Thoracic aorta (tissue), 2 donors: ENCODE data around the gene GATB. TPM values are rescaled to one million over a fixed set of nuclear protein-coding genes. Genes with fewer than 3 reads are reported as not detected.

ENCODE experiments used
- ATAC-seq: fragments of 150-250 bp; one replicate; pipeline ENCODE4 v1.8.0; 2017; ENCODE audit warnings: low read depth; ENCODE audit not compliant: insufficient number of reproducible peaks, low FRiP score
- DNase-seq: peaks from one replicate; pipeline ENCODE4 v3.0.0-alpha.2; 2020; ENCODE audit warnings: low spot score
- H3K27ac ChIP-seq, 2 donors: fragments of 200-600 bp; sonication (generic); 1 replicate in 1 of 2; 2 replicates in 1 of 2; pipeline ENCODE4 v1.5.1; 2016; ENCODE audit warnings: mild to moderate bottlenecking in 2 of 2, moderate library complexity in 2 of 2
- H3K27me3 ChIP-seq: fragments of 200-600 bp; sonication (generic); replicated peaks from 2 replicates; pipeline ENCODE4 v1.6.0; 2016; ENCODE audit warnings: mild to moderate bottlenecking; ENCODE audit not compliant: insufficient read depth
- H3K36me3 ChIP-seq: fragments of 200-600 bp; sonication (generic); one replicate; pipeline ENCODE4 v1.5.1; 2016
- H3K4me1 ChIP-seq, 2 donors: fragments of 200-600 bp; sonication (generic); 1 replicate in 1 of 2; 2 replicates in 1 of 2; pipeline versions ENCODE4 v1.5.1 to v1.6.0; 2016; ENCODE audit warnings: low read depth in 2 of 2, mild to moderate bottlenecking in 1 of 2; ENCODE audit not compliant: control insufficient read depth in 1 of 2
- H3K4me3 ChIP-seq: fragments of 200-600 bp; sonication (generic); 2 replicates; pipeline ENCODE4 v1.5.1; 2016; ENCODE audit warnings: mild to moderate bottlenecking
- H3K9me3 ChIP-seq: fragments of 200-600 bp; sonication (generic); 2 replicates; pipeline ENCODE4 v1.5.1; 2016
- CTCF ChIP-seq: fragments of 200-600 bp; sonication (generic); IDR thresholded peaks from one replicate; pipeline ENCODE4 v1.5.1; 2019; ENCODE audit warnings: antibody characterized with exemption
- total RNA-seq, 2 donors: library from RNA; depleted of rRNA; stranded (reverse); fragments of >200 nt; gene quantifications; one replicate each; pipeline versions ENCODE4 v1.1.0 to v1.2.3, GENCODE V29; 2016

Gene GATB
- total RNA-seq, 2 donors from 2014 or later: 7.7 to 27.2 TPM

GRCh38 chr4:151674804-151675391 is 85.9 kb downstream of the GATB start:
- ATAC-seq (peak; percentile 40), DNase-seq (no peak)
- H3K36me3 ChIP-seq: no peaks in the 10 kb centered on the region
- H3K4me3 ChIP-seq: peak overlapping the region; percentile 67
- TF ChIP-seq CTCF: no peak
- H3K9me3 ChIP-seq: no peaks in the 10 kb centered on the region
- peaks cover 0 to 10% of the 10 kb centered on the region in 2 donors for H3K4me1 ChIP-seq
- H3K27ac ChIP-seq: peak overlapping the region in 1 of 2 donors; percentile 0
- H3K27me3 ChIP-seq: no peaks in the 10 kb centered on the region

DNA sequence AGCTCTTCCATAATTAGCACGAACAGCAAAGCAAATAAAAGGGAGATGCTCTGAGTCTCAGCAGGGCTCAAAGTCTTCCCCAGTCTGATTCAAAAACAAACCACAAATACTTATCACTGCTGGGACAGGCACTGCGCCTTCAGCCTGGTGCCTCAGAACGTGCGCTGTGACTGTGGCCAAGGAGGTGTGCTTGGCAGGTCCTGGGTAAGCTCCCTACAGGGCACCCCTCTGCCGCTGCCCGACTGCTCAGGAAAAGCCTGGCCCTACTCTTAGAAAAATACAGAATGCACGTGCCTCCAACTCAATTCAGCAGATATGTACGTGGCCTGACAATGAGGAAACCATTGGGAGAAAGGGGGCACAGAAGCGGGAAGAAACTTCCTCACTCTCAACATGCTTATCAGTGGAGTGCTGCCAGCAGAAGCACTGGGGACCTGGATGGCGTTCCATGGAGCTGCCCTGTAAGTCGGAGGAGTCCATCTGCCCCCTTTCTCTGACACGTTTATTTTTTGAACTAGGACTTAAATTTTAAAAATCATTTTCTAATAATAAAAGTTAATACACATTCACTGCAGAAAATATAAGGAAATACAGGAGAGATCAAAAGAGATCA is 86.8 kb downstream of the GATB start:
- no peak overlapping the region for H3K27ac ChIP-seq
- H3K27me3 ChIP-seq: no peaks in the 10 kb centered on the region
- H3K4me1 ChIP-seq: peaks cover 0 to 10% of the 10 kb centered on the region in 2 donors
- TF ChIP-seq CTCF: no peak
- peak overlapping the region; percentile 67 for H3K4me3 ChIP-seq
- ATAC-seq: no peak
- no peaks in the 10 kb centered on the region for H3K9me3 ChIP-seq
- no peaks in the 10 kb centered on the region for H3K36me3 ChIP-seq
- no peak for DNase-seq

DNA sequence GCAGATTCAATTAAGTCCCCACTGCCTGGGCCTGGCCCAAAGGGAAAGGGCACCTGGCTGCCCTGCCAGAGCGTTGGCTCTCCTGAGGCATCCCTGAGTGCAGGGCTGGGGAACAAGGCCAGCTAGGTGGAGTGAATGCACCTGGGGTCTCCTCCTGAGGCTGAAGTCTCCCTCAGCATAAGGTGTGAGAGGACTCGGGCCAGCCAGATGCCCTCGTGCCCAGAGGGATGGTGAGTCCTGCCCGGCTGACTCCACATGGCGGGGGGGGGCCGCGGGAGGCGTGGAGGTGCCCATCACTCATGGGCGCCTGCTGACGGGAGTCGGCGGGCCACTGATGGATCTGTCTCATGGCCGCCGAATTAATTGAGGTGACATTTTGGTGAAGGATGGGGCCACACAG is 87.8 kb downstream of the GATB start:
- H3K9me3 ChIP-seq: no peaks in the 10 kb centered on the region
- ATAC-seq (no peak), DNase-seq (no peak)
- no peaks in the 10 kb centered on the region for H3K27me3 ChIP-seq
- H3K36me3 ChIP-seq: no peaks in the 10 kb centered on the region
- H3K27ac ChIP-seq: no peak overlapping the region
- no peak overlapping the region for H3K4me3 ChIP-seq
- H3K4me1 ChIP-seq: peaks cover 0 to 10% of the 10 kb centered on the region in 2 donors
- TF ChIP-seq CTCF: no peak

DNA sequence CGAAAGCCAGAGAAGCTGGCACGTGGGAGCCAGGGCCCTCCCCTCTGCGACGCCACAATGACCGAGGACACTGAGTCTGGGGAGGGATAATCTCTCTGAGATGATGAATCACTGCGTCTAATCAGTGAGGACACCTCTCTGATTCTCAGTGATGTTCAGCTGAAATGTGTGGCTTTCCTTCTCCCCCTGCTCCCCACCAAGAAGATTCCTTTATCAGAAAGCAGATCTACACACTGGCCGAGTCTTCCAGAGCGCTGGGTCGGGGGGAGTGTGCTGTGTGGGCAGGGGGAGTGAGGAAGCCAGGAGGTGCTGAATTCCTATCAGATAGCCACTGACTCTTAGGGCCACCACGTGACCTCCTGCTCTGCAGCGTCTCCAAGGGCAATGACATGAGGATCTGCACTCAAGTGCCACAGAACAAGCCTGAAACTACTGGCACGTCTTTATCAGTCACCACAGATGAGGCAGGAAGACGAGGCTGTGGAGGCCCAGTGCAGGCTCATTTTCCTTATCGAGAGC is 89.2 kb downstream of the GATB start:
- Histone ChIP-seq H3K9me3 (no peaks in the 10 kb centered on the region), H3K4me1 (peaks cover 0 to 10% of the 10 kb centered on the region in 2 donors), H3K27ac (no peak overlapping the region), H3K27me3 (no peaks in the 10 kb centered on the region), H3K36me3 (no peaks in the 10 kb centered on the region), H3K4me3 (no peak overlapping the region)
- DNase-seq (no peak), ATAC-seq (no peak)
- no peak for TF ChIP-seq CTCF

DNA sequence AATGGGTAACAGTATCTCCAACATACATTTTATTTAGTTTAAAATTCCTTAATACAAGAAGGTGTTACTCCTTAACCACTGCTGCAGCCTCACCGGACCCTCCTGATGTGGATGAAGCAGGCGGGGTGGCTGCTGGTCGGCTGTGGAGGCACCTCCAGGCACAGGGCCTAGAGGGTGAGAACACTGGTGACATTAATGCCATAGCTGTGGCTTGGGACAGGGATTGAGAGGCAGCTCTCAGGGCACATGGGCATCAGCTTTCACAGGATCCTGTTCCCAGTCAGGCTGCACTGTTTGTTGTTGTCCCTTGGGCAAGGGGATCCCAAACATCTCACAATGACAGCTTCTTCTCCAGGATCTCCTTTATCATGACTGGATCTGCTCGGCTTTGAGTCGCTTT is 90.0 kb downstream of the GATB start:
- Histone ChIP-seq H3K9me3 (no peaks in the 10 kb centered on the region), H3K27me3 (no peaks in the 10 kb centered on the region), H3K36me3 (no peaks in the 10 kb centered on the region), H3K27ac (no peak overlapping the region), H3K4me1 (peaks cover 0 to 10% of the 10 kb centered on the region in 2 donors), H3K4me3 (no peak overlapping the region)
- DNase-seq (no peak), ATAC-seq (no peak)
- TF ChIP-seq CTCF: no peak
